DOHH2 (cell line): ENCODE results near the gene ASB7.

Experiments used
- CTCF ChIP-seq: fragments of 200-600 bp; sonication (generic); IDR thresholded peaks from one replicate; pipeline ENCODE4 v1.5.1; 2014; ENCODE audit warnings: antibody characterized with exemption, mild to moderate bottlenecking, low read depth, low read length; ENCODE audit not compliant: poor library complexity, severe bottlenecking
- EZH2phosphoT487 ChIP-seq: fragments of 200-600 bp; sonication (generic); IDR thresholded peaks from 2 replicates; pipeline ENCODE4 v1.6.1; 2017; ENCODE audit warnings: borderline replicate concordance, mild to moderate bottlenecking, antibody characterized with exemption, low read length, moderate library complexity, mixed read lengths

GRCh38 chr15:100695048-100695447 is 92.7 kb downstream of the ASB7 start:
- TF ChIP-seq CTCF (no peak), EZH2phosphoT487 (no peak)
